Measurements from ENCODE around the gene CBY2.

Gene CBY2

DNA sequence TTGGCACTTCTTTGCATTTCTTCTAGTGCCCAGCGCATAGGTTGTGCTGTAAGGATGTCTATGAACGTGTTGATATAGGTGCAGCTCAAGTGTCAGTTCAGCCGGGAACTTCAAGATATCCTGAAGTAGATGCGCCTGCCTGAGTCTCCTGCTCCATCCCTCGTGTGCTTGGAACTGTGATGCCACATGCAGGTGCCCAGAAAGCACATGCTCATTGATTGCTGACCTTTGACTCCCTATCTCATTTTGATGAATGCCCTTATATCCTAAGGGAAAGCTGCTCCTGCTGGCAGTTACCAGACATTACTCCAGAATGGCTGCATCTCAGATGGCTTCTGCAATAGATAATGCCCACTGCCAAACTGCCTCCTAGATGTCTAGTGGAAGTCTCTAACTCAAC is 40.9 kb downstream of the CBY2 start:
- H3K4me3 ChIP-seq (ENCODE audit: low read length, poor library complexity, severe bottlenecking) = no peak overlapping the region
- no peaks in the 10 kb centered on the region for H3K36me3 ChIP-seq (ENCODE audit: insufficient read depth, low read length)

DNA sequence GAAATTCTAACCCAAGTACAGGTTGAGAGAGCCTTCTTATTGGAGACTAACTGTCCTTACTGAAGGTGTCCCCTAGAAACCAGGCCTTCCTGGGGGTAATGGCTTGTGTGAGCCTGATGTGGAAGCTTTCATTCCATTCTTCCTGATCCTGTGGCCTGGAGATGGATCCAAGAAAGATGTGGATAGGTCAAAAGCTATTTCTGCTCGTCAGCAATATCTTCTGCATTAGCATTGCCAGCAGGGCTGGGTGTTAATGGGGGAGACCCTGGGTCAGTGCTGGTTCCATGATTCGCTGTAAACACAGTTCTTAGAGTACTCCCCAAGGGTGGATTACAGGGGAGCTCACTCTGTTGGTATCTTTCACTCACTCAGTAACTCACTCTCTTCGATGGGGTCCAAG is 42.9 kb downstream of the CBY2 start:
- no peak overlapping the region for H2AFZ ChIP-seq (ENCODE audit: low read length)
- H3K36me3 ChIP-seq (ENCODE audit: insufficient read depth, low read length) = no peaks in the 10 kb centered on the region
- H3K9ac ChIP-seq (ENCODE audit: low read depth, low read length, poor library complexity, severe bottlenecking) = no peak overlapping the region

More for the DNA sequence above, 40.9 kb downstream of the CBY2 start:
- no peak overlapping the region for H3K9ac ChIP-seq (ENCODE audit: low read depth, low read length, poor library complexity, severe bottlenecking)
- H3K9me3 ChIP-seq (ENCODE audit: insufficient read depth, low read depth, low read length) = no peaks in the 10 kb centered on the region
- H3F3A ChIP-seq (ENCODE audit: low read depth) = no peaks in the 10 kb centered on the region
- H3K27me3 ChIP-seq (ENCODE audit: insufficient read depth, low read length, poor library complexity, severe bottlenecking) = no peaks in the 10 kb centered on the region
- H3K4me2 ChIP-seq (ENCODE audit: low read depth, low read length, poor library complexity, severe bottlenecking) = no peak overlapping the region
- no peaks in the 10 kb centered on the region for H3K9me2 ChIP-seq (replicated peaks; ENCODE audit: low read depth, low read length)
- peaks cover 3% of the 10 kb centered on the region for H3K4me1 ChIP-seq (ENCODE audit: insufficient read depth, low read length, poor library complexity, severe bottlenecking)
- no peak for TF ChIP-seq EZH2phosphoT487 (IDR thresholded peaks at IDR 0.05; ENCODE audit: borderline replicate concordance)
- TF ChIP-seq, protein P1, sequence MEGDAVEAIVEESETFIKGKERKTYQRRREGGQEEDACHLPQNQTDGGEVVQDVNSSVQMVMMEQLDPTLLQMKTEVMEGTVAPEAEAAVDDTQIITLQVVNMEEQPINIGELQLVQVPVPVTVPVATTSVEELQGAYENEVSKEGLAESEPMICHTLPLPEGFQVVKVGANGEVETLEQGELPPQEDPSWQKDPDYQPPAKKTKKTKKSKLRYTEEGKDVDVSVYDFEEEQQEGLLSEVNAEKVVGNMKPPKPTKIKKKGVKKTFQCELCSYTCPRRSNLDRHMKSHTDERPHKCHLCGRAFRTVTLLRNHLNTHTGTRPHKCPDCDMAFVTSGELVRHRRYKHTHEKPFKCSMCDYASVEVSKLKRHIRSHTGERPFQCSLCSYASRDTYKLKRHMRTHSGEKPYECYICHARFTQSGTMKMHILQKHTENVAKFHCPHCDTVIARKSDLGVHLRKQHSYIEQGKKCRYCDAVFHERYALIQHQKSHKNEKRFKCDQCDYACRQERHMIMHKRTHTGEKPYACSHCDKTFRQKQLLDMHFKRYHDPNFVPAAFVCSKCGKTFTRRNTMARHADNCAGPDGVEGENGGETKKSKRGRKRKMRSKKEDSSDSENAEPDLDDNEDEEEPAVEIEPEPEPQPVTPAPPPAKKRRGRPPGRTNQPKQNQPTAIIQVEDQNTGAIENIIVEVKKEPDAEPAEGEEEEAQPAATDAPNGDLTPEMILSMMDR (conservative IDR thresholded peaks at IDR 0.05; ENCODE audit: low read length) = no peak
- H2AFZ ChIP-seq (ENCODE audit: low read length) = no peak overlapping the region
- H3K79me2 ChIP-seq (ENCODE audit: insufficient read depth, low read length) = no peaks in the 10 kb centered on the region
- H4K20me1 ChIP-seq (ENCODE audit: insufficient read depth, low read length, poor library complexity, severe bottlenecking) = no peaks in the 10 kb centered on the region

DNA sequence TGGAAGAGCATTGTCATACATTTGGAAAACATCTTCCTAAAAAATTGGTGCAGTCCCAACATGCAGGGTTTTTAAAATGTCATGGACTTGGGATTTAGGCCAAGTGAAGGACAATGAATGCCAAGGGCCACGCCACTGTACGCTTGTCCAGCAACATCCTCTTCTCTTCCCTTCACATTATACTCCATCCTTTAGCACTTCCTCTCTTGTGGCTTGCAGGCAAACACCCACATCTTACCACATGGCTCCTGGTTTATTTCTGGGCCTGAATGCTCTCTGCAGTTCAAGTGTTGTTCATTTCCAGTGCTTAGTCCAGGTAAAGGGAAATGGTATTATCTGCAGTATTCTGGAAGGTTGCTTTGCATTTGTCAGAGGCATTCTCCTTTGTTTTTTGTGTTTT is 45.0 kb downstream of the CBY2 start:
- Histone ChIP-seq H3K27me3 (ENCODE audit: insufficient read depth, low read length, poor library complexity, severe bottlenecking) (no peaks in the 10 kb centered on the region), H3K36me3 (ENCODE audit: insufficient read depth, low read length) (no peaks in the 10 kb centered on the region), H4K20me1 (ENCODE audit: insufficient read depth, low read length, poor library complexity, severe bottlenecking) (no peaks in the 10 kb centered on the region), H3K9ac (ENCODE audit: low read depth, low read length, poor library complexity, severe bottlenecking) (no peak overlapping the region), H3K4me2 (ENCODE audit: low read depth, low read length, poor library complexity, severe bottlenecking) (no peak overlapping the region), H3K79me2 (ENCODE audit: insufficient read depth, low read length) (no peaks in the 10 kb centered on the region), H3K9me3 (ENCODE audit: insufficient read depth, low read depth, low read length) (no peaks in the 10 kb centered on the region), H2AFZ (ENCODE audit: low read length) (no peak overlapping the region), H3F3A (ENCODE audit: low read depth) (no peaks in the 10 kb centered on the region), H3K9me2 (replicated peaks; ENCODE audit: low read depth, low read length) (no peaks in the 10 kb centered on the region), H3K4me1 (ENCODE audit: insufficient read depth, low read length, poor library complexity, severe bottlenecking) (no peaks in the 10 kb centered on the region), H3K4me3 (ENCODE audit: low read length, poor library complexity, severe bottlenecking) (no peak overlapping the region)
- TF ChIP-seq, protein P1 (conservative IDR thresholded peaks at IDR 0.05; ENCODE audit: low read length) = no peak
- TF ChIP-seq EZH2phosphoT487 (IDR thresholded peaks at IDR 0.05; ENCODE audit: borderline replicate concordance) = no peak

More for the DNA sequence above, 42.9 kb downstream of the CBY2 start:
- H3K4me1 ChIP-seq (ENCODE audit: insufficient read depth, low read length, poor library complexity, severe bottlenecking) = no peaks in the 10 kb centered on the region
- no peaks in the 10 kb centered on the region for H3K79me2 ChIP-seq (ENCODE audit: insufficient read depth, low read length)
- no peaks in the 10 kb centered on the region for H3K9me2 ChIP-seq (replicated peaks; ENCODE audit: low read depth, low read length)
- no peak overlapping the region for H3K4me2 ChIP-seq (ENCODE audit: low read depth, low read length, poor library complexity, severe bottlenecking)
- no peaks in the 10 kb centered on the region for H4K20me1 ChIP-seq (ENCODE audit: insufficient read depth, low read length, poor library complexity, severe bottlenecking)
- TF ChIP-seq, protein P1 (conservative IDR thresholded peaks at IDR 0.05; ENCODE audit: low read length) = no peak
- no peak for TF ChIP-seq EZH2phosphoT487 (IDR thresholded peaks at IDR 0.05; ENCODE audit: borderline replicate concordance)
- H3K4me3 ChIP-seq (ENCODE audit: low read length, poor library complexity, severe bottlenecking) = no peak overlapping the region
- H3K9me3 ChIP-seq (ENCODE audit: insufficient read depth, low read depth, low read length) = no peaks in the 10 kb centered on the region
- no peaks in the 10 kb centered on the region for H3K27me3 ChIP-seq (ENCODE audit: insufficient read depth, low read length, poor library complexity, severe bottlenecking)
- no peaks in the 10 kb centered on the region for H3F3A ChIP-seq (ENCODE audit: low read depth)

Data from Loucy (cell line).